Ramos (cell line): ENCODE results near the gene MAPK1.

Experiments used
- in situ Hi-C: fragments of 300-500 bp; cut with MboI; formaldehyde crosslinking; loops from one replicate; pipeline ENCODE4 v1.14.3; 2022; ENCODE audit warnings: low sequenced_read_pairs; ENCODE audit not compliant: unreplicated experiment

Gene MAPK1

GRCh38 chr22:21710156-21710555 is 157.3 kb downstream of the MAPK1 start:
- in situ Hi-C loops = loop anchor here (5.0 kb wide), 1 partner anchor 237 kb away; no protein-coding TSS in a partner anchor

- in situ Hi-C loops = loop anchor here (5.0 kb wide), 1 partner anchor 238 kb away; no protein-coding TSS in a partner anchor
These were observed 157.8 kb downstream of the MAPK1 start for GRCh38 chr22:21709688-21710087.

GRCh38 chr22:21708960-21709359 is 158.5 kb downstream of the MAPK1 start:
- in situ Hi-C loops = no loop called here

- in situ Hi-C loops = no loop called here
These were observed 159.8 kb downstream of the MAPK1 start for GRCh38 chr22:21707677-21708076.
